Body of pancreas (tissue), 4 donors: Measurements from ENCODE around the gene PPP2R5E. TPM values are rescaled to one million over a fixed set of nuclear protein-coding genes. Genes with fewer than 3 reads are reported as not detected.

Experiments
- ATAC-seq: fragments of 150-250 bp; one replicate; pipeline ENCODE4 v1.9.1; 2016
- DNase-seq, 4 donors: peaks; one replicate each; pipeline ENCODE4 v3.0.0-alpha.2; 2019
- H3K27ac ChIP-seq, 4 donors: fragments of 200-600 bp; sonication (generic); 1 replicate in 3 of 4; 2 replicates in 1 of 4; pipeline versions ENCODE4 v1.5.1 to v1.6.1; 2016 to 2019; ENCODE audit warnings: mild to moderate bottlenecking in 1 of 4, mixed read lengths in 1 of 4, moderate library complexity in 1 of 4
- H3K27me3 ChIP-seq, 2 donors: fragments of 200-600 bp; sonication (generic); one replicate each; pipeline ENCODE4 v1.6.0; 2016; ENCODE audit warnings: mild to moderate bottlenecking in 1 of 2
- H3K36me3 ChIP-seq, 2 donors: fragments of 200-600 bp; sonication (generic); replicated peaks in 1 of 2; 2 replicates each; pipeline ENCODE4 v1.5.1; 2016; ENCODE audit warnings: low read depth in 2 of 2; ENCODE audit not compliant: insufficient read depth in 1 of 2
- H3K4me1 ChIP-seq: fragments of 200-600 bp; sonication (generic); one replicate; pipeline ENCODE4 v1.6.0; 2016
- H3K4me3 ChIP-seq, 2 donors: fragments of 200-600 bp; sonication (generic); 1 replicate in 1 of 2; 2 replicates in 1 of 2; pipeline ENCODE4 v1.5.1; 2016 to 2019
- H3K9me3 ChIP-seq, 3 donors: fragments of 200-600 bp; sonication (generic); 1 replicate in 2 of 3; 2 replicates in 1 of 3; pipeline ENCODE4 v1.5.1; 2016
- POLR2A ChIP-seq, 3 donors: fragments of 450-650 bp; IDR thresholded peaks; one replicate each; pipeline ENCODE4 v1.6.1; 2016; ENCODE audit warnings: antibody characterized with exemption in 3 of 3, mild to moderate bottlenecking in 2 of 3
- WGBS, 2 donors: methylation state at CpG; one replicate each; pipeline ENCODE4 v1.1.5; 2017; 5-methylcytosine and 5-hydroxymethylcytosine counted together
- intact Hi-C: fragments of 100-400 bp; cut with DNase I; formaldehyde crosslinking; loops from one replicate; pipeline ENCODE4 v1.15.1; 2023
- total RNA-seq, 2 donors: library from RNA; depleted of rRNA; stranded (reverse); fragments of >200 nt; gene quantifications; one replicate each; pipeline ENCODE4 v1.1.0, GENCODE V29; 2016
- TF ChIP-seq, protein P1 (sequence below), 7 experiments: fragments of 450-650 bp in 4 of 7; fragments of 200-600 bp in 3 of 7; sonication (generic) in 3 of 7; IDR thresholded peaks; one replicate each; pipeline ENCODE4 v1.5.1; 2016 to 2019; ENCODE audit warnings: antibody characterized with exemption in 7 of 7

PPP2R5E gene
- total RNA-seq, 2 donors from 2014 or later: 9.2 to 12.5 TPM

DNA sequence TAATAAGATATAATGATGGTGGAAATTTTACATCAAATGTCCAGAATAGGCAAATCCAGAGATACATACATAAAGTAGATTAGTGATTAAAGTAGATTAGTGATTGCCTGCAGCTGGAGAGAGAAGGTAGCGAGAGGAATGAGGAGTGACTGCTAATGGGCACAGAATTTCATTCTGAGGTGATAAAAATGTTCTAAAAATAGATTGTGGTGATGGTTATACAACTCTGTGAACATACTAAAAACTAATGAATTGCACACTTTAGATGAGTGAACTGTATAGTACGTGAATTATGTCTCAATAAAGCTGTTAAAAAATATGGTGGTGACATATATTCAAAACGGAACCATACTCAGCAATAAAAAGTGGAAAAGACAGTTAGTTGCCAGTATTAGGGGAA is 41.7 kb downstream of the PPP2R5E start:
- WGBS, 2 donors: 78% methylated on average over 3 of the region's 3 CpGs
- Histone ChIP-seq H3K27ac (no peak overlapping the region), H3K9me3 (no peaks in the 10 kb centered on the region), H3K4me1 (peaks cover 23% of the 10 kb centered on the region), H3K4me3 (no peak overlapping the region), H3K27me3 (no peaks in the 10 kb centered on the region), H3K36me3 (no peaks in the 10 kb centered on the region)
- no peak for TF ChIP-seq POLR2A (IDR thresholded peaks at IDR 0.05)
- TF ChIP-seq, protein P1, sequence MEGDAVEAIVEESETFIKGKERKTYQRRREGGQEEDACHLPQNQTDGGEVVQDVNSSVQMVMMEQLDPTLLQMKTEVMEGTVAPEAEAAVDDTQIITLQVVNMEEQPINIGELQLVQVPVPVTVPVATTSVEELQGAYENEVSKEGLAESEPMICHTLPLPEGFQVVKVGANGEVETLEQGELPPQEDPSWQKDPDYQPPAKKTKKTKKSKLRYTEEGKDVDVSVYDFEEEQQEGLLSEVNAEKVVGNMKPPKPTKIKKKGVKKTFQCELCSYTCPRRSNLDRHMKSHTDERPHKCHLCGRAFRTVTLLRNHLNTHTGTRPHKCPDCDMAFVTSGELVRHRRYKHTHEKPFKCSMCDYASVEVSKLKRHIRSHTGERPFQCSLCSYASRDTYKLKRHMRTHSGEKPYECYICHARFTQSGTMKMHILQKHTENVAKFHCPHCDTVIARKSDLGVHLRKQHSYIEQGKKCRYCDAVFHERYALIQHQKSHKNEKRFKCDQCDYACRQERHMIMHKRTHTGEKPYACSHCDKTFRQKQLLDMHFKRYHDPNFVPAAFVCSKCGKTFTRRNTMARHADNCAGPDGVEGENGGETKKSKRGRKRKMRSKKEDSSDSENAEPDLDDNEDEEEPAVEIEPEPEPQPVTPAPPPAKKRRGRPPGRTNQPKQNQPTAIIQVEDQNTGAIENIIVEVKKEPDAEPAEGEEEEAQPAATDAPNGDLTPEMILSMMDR (IDR thresholded peaks at IDR 0.05): no peak
- intact Hi-C loops: no loop called here
- DNase-seq (no peak), ATAC-seq (no peak)

DNA sequence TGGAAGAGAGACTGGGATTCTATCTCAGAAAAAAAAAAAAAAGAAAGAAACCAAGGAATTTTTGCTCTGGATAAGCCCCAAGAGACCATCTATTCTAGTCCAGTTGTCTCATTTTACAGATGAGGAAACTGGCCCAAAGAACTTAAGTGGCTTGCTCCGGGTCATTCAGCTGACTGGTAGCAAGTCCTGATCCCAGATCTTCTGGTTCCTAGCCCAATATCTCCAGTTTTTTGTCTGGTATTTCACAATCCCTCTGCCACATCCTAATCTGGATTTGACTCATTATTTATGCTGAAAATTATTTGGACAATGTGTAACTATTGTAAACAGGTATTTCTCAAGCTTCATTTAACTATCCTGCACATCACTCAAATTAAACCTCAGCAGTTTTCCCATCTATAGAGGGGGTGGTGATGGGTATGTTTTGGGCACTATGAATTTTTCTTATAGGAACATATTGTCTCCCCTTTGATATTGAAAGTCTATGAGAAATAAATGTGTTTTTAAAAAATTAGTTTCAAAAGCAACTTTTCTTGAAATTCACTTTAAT is 43.4 kb downstream of the PPP2R5E start:
- peaks cover 31% of the 10 kb centered on the region for H3K4me1 ChIP-seq
- intact Hi-C loops: no loop called here
- peak; percentile 40 for ATAC-seq
- 77 to 82% methylated on average over 1 of the region's 1 CpG for WGBS, 2 donors
- H3K9me3 ChIP-seq: no peaks in the 10 kb centered on the region
- H3K27me3 ChIP-seq: no peaks in the 10 kb centered on the region
- peak in 1 of 4 donors; percentile 25 for DNase-seq
- H3K27ac ChIP-seq: no peak overlapping the region
- H3K36me3 ChIP-seq: no peaks in the 10 kb centered on the region
- no peak overlapping the region for H3K4me3 ChIP-seq
- TF ChIP-seq, protein P1 (IDR thresholded peaks at IDR 0.05): no peak
- TF ChIP-seq POLR2A (IDR thresholded peaks at IDR 0.05): no peak

DNA sequence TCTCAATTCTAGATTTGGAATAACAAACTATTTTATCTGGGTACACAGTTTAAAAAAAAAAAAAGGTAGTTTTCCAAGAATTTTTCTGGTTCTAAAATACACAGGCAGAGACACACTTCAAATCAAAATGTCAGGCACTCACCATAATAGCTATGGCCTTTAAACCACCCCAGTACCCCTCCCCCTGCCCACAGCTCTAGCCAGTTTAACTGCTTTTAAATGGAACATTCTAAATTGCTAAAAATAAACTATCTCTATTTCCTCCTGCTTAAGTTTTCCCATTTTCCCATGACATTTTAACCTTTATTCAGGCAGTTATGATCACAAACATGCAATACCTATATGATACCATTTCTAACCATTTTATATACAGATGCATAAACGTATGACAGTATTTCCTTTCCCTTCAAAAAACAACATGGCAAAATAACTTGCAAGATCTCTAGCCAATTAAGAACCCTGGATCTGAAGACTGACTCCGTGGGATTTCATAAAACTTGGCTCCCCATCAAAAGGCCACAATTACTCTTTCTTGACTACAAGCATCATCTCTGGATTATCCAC is 46.3 kb downstream of the PPP2R5E start:
- no peak overlapping the region for H3K4me3 ChIP-seq
- H3K27me3 ChIP-seq: no peaks in the 10 kb centered on the region
- H3K4me1 ChIP-seq: peaks cover 42% of the 10 kb centered on the region
- H3K36me3 ChIP-seq: no peaks in the 10 kb centered on the region
- H3K9me3 ChIP-seq: no peaks in the 10 kb centered on the region
- peak; percentile 62 for ATAC-seq
- WGBS, 2 donors: 20% methylated on average over 2 of the region's 2 CpGs
- intact Hi-C loops: no loop called here
- peak overlapping the region in 1 of 4 donors; percentile 37 for H3K27ac ChIP-seq
- no peak for TF ChIP-seq POLR2A (IDR thresholded peaks at IDR 0.05)
- TF ChIP-seq, protein P1 (IDR thresholded peaks at IDR 0.05): no peak
- peak; percentile 28 to 67 (median 34) for DNase-seq

DNA sequence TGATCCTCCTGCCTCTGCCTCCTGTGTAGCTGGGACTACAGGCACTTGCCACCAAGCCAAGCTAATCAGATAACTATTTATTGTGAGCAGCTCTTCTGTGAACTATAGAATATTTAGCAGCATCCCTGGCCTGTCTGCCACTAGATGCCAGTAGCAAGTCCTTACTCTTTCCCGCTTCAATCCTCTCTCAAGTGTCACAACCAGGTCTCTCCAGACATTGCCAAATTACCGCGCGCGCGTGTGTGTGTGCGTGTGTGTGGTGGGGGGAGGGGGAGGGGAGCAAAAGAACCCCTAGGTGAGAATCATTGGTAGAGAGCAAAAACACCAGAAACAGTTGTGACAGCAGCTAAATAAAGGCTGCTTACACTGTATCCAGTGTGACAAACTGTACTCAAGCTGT is 49.9 kb downstream of the PPP2R5E start:
- 62 to 75% methylated on average over 7 of the region's 7 CpGs for whole genome bisulfite sequencing, 2 donors
- no peak for TF ChIP-seq POLR2A (IDR thresholded peaks at IDR 0.05)
- TF ChIP-seq, protein P1 (IDR thresholded peaks at IDR 0.05): no peak
- intact Hi-C loops: no loop called here
- ATAC-seq: no peak
- no peak overlapping the region for H3K4me3 ChIP-seq
- H3K27me3 ChIP-seq: no peaks in the 10 kb centered on the region
- peaks cover 42% of the 10 kb centered on the region for H3K4me1 ChIP-seq
- no peak overlapping the region for H3K27ac ChIP-seq
- H3K36me3 ChIP-seq: no peaks in the 10 kb centered on the region
- H3K9me3 ChIP-seq: no peaks in the 10 kb centered on the region
- DNase-seq: peak in 1 of 4 donors; percentile 19

DNA sequence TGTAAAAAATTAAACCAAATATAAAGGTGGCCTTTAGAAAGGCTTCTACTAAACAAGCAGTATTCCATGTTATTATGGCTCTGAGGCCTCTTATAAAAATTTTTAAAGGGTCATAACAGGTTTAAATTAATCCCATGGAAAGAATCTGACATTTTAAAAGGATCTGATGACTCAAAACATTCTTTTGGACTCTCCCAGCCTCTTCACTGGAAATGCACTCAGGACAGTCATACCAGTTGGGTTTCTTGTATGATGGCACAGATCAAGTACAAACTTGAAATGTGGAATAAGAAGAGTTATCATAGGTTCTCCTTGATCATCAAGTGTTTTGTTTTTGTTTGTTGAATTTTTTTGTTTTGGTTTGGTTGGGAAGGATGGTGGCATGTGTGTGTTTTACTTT is 50.8 kb downstream of the PPP2R5E start:
- H3K4me1 ChIP-seq: peaks cover 34% of the 10 kb centered on the region

More for the DNA sequence above, 50.8 kb downstream of the PPP2R5E start:
- Histone ChIP-seq H3K27ac (peak overlapping the region in 1 of 4 donors; percentile 11), H3K9me3 (no peaks in the 10 kb centered on the region), H3K27me3 (no peaks in the 10 kb centered on the region), H3K36me3 (no peaks in the 10 kb centered on the region), H3K4me3 (no peak overlapping the region)
- no peak for ATAC-seq
- intact Hi-C loops: no loop called here
- DNase-seq: no peak
- TF ChIP-seq, protein P1 (IDR thresholded peaks at IDR 0.05): no peak
- TF ChIP-seq POLR2A (IDR thresholded peaks at IDR 0.05): no peak
